ENCODE data around the gene CNTRL.

CNTRL gene

DNA sequence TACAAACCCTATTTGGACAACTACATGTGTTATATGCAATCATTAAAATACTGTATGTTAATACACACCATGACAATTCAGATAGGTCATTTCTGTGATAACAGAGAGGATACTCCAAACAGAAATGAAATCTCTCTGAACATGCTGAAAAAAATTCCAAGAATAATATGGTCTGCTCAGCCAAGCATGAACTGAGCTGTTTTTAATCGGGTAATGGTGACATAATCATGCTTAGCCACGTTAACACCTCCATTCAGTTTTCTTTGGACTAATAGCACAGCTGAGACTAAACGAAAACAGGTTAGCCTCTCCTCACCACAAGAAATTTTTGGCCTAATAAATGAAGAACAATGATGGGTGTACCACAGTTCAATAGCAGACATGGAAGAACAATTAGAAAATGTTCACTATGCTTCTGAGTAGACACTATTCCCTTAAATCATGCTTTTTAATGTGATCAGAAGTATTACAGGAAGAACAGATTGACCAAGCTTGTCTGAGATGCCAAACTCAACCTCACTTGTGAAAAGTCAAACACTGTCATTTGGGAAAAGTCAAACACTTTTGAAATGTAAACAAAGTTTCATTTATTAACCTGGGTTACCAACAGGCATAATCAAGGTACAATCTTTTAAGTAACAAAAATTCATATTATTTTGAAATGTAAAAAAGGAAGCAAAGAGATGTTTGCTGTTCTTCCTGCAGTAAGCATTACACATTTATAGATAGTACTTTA, 107.5 kb downstream of the CNTRL start:
- ChIA-PET POLR2A (no interaction called here), CTCF (no interaction called here)
- H3K4me3 ChIP-seq (ENCODE audit: low read depth, low read length): no peak overlapping the region
- no peak for DNase-seq (ENCODE audit: low read depth, low spot score)
- TF ChIP-seq, protein P1, sequence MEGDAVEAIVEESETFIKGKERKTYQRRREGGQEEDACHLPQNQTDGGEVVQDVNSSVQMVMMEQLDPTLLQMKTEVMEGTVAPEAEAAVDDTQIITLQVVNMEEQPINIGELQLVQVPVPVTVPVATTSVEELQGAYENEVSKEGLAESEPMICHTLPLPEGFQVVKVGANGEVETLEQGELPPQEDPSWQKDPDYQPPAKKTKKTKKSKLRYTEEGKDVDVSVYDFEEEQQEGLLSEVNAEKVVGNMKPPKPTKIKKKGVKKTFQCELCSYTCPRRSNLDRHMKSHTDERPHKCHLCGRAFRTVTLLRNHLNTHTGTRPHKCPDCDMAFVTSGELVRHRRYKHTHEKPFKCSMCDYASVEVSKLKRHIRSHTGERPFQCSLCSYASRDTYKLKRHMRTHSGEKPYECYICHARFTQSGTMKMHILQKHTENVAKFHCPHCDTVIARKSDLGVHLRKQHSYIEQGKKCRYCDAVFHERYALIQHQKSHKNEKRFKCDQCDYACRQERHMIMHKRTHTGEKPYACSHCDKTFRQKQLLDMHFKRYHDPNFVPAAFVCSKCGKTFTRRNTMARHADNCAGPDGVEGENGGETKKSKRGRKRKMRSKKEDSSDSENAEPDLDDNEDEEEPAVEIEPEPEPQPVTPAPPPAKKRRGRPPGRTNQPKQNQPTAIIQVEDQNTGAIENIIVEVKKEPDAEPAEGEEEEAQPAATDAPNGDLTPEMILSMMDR (IDR thresholded peaks at IDR 0.05; ENCODE audit: insufficient read depth, low read length, missing control alignments): no peak

DNA sequence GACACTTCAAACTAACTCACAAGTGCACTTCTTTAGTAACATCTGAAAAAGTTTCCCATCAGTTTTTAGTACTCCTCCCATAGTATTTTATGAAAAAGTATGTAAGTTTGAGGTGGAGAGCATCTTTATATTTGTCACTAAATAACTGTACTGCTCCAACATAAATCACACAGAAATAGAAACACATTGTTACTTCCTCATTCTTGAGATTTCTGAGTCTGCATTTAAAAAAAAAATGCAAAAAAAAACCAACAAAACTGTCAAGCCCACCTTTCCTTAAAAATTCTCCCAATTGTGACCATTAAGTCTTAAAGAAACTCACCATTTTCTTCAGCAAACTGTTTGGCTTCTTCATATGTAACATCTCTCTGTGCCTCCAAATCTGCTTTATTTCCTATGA, 108.2 kb downstream of the CNTRL start:
- ChIA-PET CTCF (no interaction called here), POLR2A (no interaction called here)
- no peak for DNase-seq (ENCODE audit: low read depth, low spot score)
- TF ChIP-seq, protein P1 (IDR thresholded peaks at IDR 0.05; ENCODE audit: insufficient read depth, low read length, missing control alignments): no peak
- no peak overlapping the region for H3K4me3 ChIP-seq (ENCODE audit: low read depth, low read length)

DNA sequence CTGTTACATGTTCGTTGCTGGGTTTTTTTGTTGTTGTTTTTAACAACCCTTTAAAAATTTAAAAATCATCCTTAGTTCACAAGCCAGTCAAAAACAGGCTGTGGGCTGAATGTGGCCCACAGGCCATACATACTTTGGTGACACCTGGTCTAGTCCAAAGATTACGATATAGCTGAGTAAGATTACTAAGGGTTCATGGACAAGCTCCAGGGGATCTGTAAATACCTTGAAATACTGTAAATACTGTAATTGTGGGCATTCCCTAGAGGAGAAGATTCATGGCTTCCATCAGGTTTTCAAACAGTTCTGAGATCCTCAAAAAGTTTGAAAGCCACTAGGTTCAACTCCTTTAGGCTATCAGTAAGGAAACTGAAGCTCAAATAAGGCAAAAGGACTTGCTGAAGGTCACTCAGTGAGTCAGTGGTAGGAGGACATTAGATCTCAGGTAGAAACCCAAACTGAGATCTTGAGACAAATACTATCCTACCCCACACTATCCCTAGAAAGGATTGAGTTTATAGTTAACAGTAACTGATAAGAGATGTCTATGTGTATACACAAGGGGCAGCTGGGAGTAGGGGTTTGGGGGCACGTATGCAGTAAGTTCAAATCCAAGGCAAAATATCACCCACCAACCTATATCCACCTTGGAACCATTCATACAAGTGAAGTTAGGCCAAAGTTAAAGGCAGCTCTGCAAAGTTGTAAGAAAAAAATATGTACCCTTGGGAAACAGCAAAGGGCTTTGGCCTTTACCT, 109.1 kb downstream of the CNTRL start:
- TF ChIP-seq, protein P1 (IDR thresholded peaks at IDR 0.05; ENCODE audit: insufficient read depth, low read length, missing control alignments): no peak
- ChIA-PET CTCF (interaction anchor here (1.3 to 1.6 kb wide), 2 partner anchors 8 to 136 kb away, joined by 4 to 5 read pairs; no protein-coding TSS in a partner anchor), POLR2A (no interaction called here)
- no peak for DNase-seq (ENCODE audit: low read depth, low spot score)
- H3K4me3 ChIP-seq (ENCODE audit: low read depth, low read length): no peak overlapping the region

DNA sequence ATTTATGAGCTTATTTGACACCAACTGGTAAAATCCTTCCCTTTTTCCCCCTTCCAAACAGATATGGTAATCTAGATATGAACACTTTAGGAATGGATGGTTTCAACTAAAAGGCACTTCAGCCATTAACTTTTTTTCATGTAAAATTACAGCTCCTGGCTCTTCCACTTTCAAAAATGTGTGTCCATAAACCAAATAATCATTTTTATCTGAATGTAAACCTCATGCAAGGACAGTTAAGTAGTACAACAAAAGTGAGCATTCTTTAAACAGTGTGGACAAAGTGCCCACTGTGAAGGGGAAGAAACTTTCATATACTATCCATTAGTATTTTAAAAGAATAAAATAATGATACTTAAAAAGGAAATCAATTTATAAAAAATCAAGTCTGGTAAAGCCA, 109.7 kb downstream of the CNTRL start:
- H3K4me3 ChIP-seq (ENCODE audit: low read depth, low read length): no peak overlapping the region
- ChIA-PET CTCF (interaction anchor here (1.3 to 1.6 kb wide), 2 partner anchors 8 to 136 kb away, joined by 4 to 5 read pairs; no protein-coding TSS in a partner anchor), POLR2A (no interaction called here)
- DNase-seq (ENCODE audit: low read depth, low spot score): no peak
- TF ChIP-seq, protein P1 (IDR thresholded peaks at IDR 0.05; ENCODE audit: insufficient read depth, low read length, missing control alignments): no peak

DNA sequence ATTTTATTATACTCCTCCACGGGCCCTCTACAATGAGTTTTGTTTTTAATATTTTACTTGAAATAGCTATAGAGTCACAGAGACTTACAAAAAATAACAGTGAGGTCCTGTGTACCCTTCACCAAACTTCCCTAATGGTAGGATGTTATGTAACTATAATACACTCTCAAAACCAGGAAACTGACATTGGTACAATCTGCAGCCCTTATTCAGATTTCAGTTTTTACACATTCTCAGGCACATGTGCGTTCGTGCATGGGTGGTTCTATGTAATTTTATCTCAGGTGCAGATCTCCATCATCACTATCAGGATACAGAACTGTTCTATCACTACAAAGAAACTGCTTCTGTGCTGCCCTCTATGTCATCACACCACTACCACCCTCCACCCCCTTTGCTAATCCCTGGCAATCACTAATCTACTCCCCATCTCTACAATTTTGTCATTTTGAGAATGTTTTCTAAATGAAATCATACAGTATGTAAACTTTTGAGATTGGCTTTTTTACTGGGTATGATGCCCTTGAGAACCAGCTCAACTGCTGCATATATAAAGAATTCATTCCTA, 110.5 kb downstream of the CNTRL start:
- TF ChIP-seq, protein P1 (IDR thresholded peaks at IDR 0.05; ENCODE audit: insufficient read depth, low read length, missing control alignments): no peak
- no peak for DNase-seq (ENCODE audit: low read depth, low spot score)
- CTCF ChIA-PET: interaction anchor here (0.9 to 1.8 kb wide), 4 partner anchors 9 to 135 kb away, joined by 4 to 7 read pairs (median 4); partner anchors contain the start of gene RAB14
- POLR2A ChIA-PET: no interaction called here
- no peak overlapping the region for H3K4me3 ChIP-seq (ENCODE audit: low read depth, low read length)
